CD14-positive monocyte (primary cell): ENCODE measurements around the gene C8G. TPM values are rescaled to one million over a fixed set of nuclear protein-coding genes. Genes with fewer than 3 reads are reported as not detected.
A peak's percentile ranks its signal among the peaks of the same experiment; 100 is the strongest.

Source experiments
- DNase-seq, 3 donors: peaks; one replicate each; pipeline ENCODE4 v3.0.0-alpha.2; 2011 to 2022
- H2AFZ ChIP-seq: 2 replicates; pipeline ENCODE4 v1.6.0; 2012; ENCODE audit warnings: mild to moderate bottlenecking, low read depth, low read length, inconsistent platforms; ENCODE audit not compliant: insufficient read depth, poor library complexity, severe bottlenecking
- H3K27ac ChIP-seq, 2 donors: 1 replicate in 1 of 2; 2 replicates in 1 of 2; pipeline ENCODE4 v1.5.1; 2012 to 2013; ENCODE audit warnings: low read length in 2 of 2, control low read depth in 1 of 2, inconsistent platforms in 1 of 2, low read depth in 1 of 2, mild to moderate bottlenecking in 1 of 2
- H3K27me3 ChIP-seq, 2 donors: one replicate each; pipeline versions ENCODE4 v1.6.0 to v1.6.1; 2011 to 2013; ENCODE audit warnings: low read length in 2 of 2; ENCODE audit not compliant: control insufficient read depth in 2 of 2, insufficient read depth in 2 of 2
- H3K36me3 ChIP-seq, 2 donors: replicated peaks in 1 of 2; 1 replicate in 1 of 2; 2 replicates in 1 of 2; pipeline versions ENCODE4 v1.5.1 to v1.6.1; 2012 to 2013; ENCODE audit warnings: low read length in 2 of 2, control low read depth in 1 of 2, inconsistent platforms in 1 of 2, mild to moderate bottlenecking in 1 of 2; ENCODE audit not compliant: insufficient read depth in 2 of 2, control insufficient read depth in 1 of 2
- H3K4me1 ChIP-seq, 2 donors: 1 replicate in 1 of 2; 2 replicates in 1 of 2; pipeline versions ENCODE4 v1.5.1 to v1.6.1; 2012 to 2013; ENCODE audit warnings: low read length in 2 of 2, control low read depth in 1 of 2, inconsistent platforms in 1 of 2, mild to moderate bottlenecking in 1 of 2, moderate library complexity in 1 of 2; ENCODE audit not compliant: insufficient read depth in 2 of 2, control insufficient read depth in 1 of 2
- H3K4me2 ChIP-seq: replicated peaks from 2 replicates; pipeline ENCODE3; 2012; ENCODE audit warnings: low read length, moderate library complexity, mild to moderate bottlenecking; ENCODE audit not compliant: poor library complexity, severe bottlenecking; ENCODE audit errors: extremely low read depth
- H3K4me3 ChIP-seq, 3 experiments: fragments of 200-600 bp in 1 of 3; sonication (generic) in 1 of 3; replicated peaks in 1 of 3; 1 replicate in 2 of 3; 2 replicates in 1 of 3; pipeline ENCODE4 v1.5.1; 2011 to 2013; ENCODE audit warnings: low read length in 3 of 3, mild to moderate bottlenecking in 3 of 3, control low read depth in 2 of 3, low read depth in 2 of 3, inconsistent platforms in 1 of 3, moderate library complexity in 1 of 3
- H3K79me2 ChIP-seq: 2 replicates; pipeline ENCODE4 v1.6.0; 2012; ENCODE audit warnings: mild to moderate bottlenecking, control low read depth, inconsistent platforms, low read length, moderate library complexity; ENCODE audit not compliant: insufficient read depth
- H3K9ac ChIP-seq: 2 replicates; pipeline ENCODE4 v1.6.0; 2017; ENCODE audit warnings: low read length, mild to moderate bottlenecking; ENCODE audit not compliant: insufficient read depth, poor library complexity, severe bottlenecking
- H3K9me3 ChIP-seq, 2 donors: replicated peaks in 1 of 2; 1 replicate in 1 of 2; 2 replicates in 1 of 2; pipeline versions ENCODE4 v1.5.1 to v1.6.1; 2012 to 2013; ENCODE audit warnings: low read length in 2 of 2, control low read depth in 1 of 2; ENCODE audit not compliant: control insufficient read depth in 1 of 2, insufficient read depth in 1 of 2
- H4K20me1 ChIP-seq: 2 replicates; pipeline ENCODE4 v1.6.0; 2012; ENCODE audit warnings: mild to moderate bottlenecking, low read length, control low read depth, moderate library complexity; ENCODE audit not compliant: insufficient read depth
- H3K27ac Mint-ChIP-seq, 7 donors: one replicate each; pipeline ENCODE4 v1.8.0; 2020; ENCODE audit warnings: mild to moderate bottlenecking in 7 of 7, mixed read lengths in 7 of 7, moderate library complexity in 6 of 7, inconsistent platforms in 2 of 7
- H3K27me3 Mint-ChIP-seq, 3 donors: one replicate each; pipeline ENCODE4 v1.8.0; 2021 to 2022; ENCODE audit warnings: low read depth in 3 of 3, mild to moderate bottlenecking in 3 of 3, mixed read lengths in 3 of 3, moderate library complexity in 3 of 3, inconsistent platforms in 1 of 3
- H3K36me3 Mint-ChIP-seq, 2 donors: one replicate each; pipeline ENCODE4 v1.8.0; 2020; ENCODE audit warnings: mixed read lengths in 2 of 2, inconsistent platforms in 1 of 2, mild to moderate bottlenecking in 1 of 2
- H3K4me1 Mint-ChIP-seq: one replicate; pipeline ENCODE4 v1.8.0; 2020; ENCODE audit warnings: mild to moderate bottlenecking, mixed read lengths
- H3K4me3 Mint-ChIP-seq, 2 donors: one replicate each; pipeline ENCODE4 v1.8.0; 2020; ENCODE audit warnings: mild to moderate bottlenecking in 2 of 2, mixed read lengths in 2 of 2, moderate library complexity in 1 of 2
- H3K9me3 Mint-ChIP-seq, 7 donors: one replicate each; pipeline ENCODE4 v1.8.0; 2020 to 2022; ENCODE audit warnings: mixed read lengths in 7 of 7, mild to moderate bottlenecking in 6 of 7, moderate library complexity in 6 of 7, inconsistent platforms in 2 of 7
- CTCF ChIP-seq: fragments of 200-600 bp; IDR thresholded peaks from one replicate; pipeline ENCODE4 v1.8.0; 2022; ENCODE audit warnings: antibody characterized with exemption, mild to moderate bottlenecking
- WGBS: methylation state at CpG from one replicate; pipeline ENCODE4 v1.1.5; 2013; ENCODE audit warnings: missing lambda C conversion rate; ENCODE audit not compliant: insufficient coverage; 5-methylcytosine and 5-hydroxymethylcytosine counted together
- intact Hi-C, 2 donors: fragments of 100-400 bp; cut with micrococcal nuclease; formaldehyde crosslinking; loops; one replicate each; pipeline versions ENCODE4 v1.15.0 to v1.15.1; 2023
- polyA plus RNA-seq, 3 donors: library from polyadenylated mRNA; depleted of rRNA in 1 of 3; unstranded in 2 of 3; stranded (reverse) in 1 of 3; fragments of 300-500 nt in 2 of 3; fragments of >200 nt in 1 of 3; fragmentation: Illumina TruSeq in 2 of 3; gene quantifications; 1 replicate in 2 of 3; 2 replicates in 1 of 3; pipeline ENCODE4 v1.2.3, GENCODE V29; 2012 to 2021

C8G gene
- polyA plus RNA-seq, 3 donors = 0.55 to 0.72 TPM; not detected in 1

- peaks cover 0 to 2% (median 0%) of the 10 kb centered on the region in 7 donors for H3K9me3 Mint-ChIP-seq
- no peaks in the 10 kb centered on the region for H3K36me3 Mint-ChIP-seq
- H3K27me3 Mint-ChIP-seq = peaks cover 8 to 18% (median 14%) of the 10 kb centered on the region in 3 donors
- no peak for TF ChIP-seq CTCF
- H3K27ac ChIP-seq = no peak overlapping the region
- no peaks in the 10 kb centered on the region for H3K79me2 ChIP-seq
- no peak overlapping the region for H3K9ac ChIP-seq
- H3K4me2 ChIP-seq = no peak overlapping the region
- H3K4me1 ChIP-seq = peaks cover 10 to 17% of the 10 kb centered on the region in 2 donors
- no peaks in the 10 kb centered on the region for H3K9me3 ChIP-seq
- peak overlapping the region; percentile 39 to 73 for H3K4me3 Mint-ChIP-seq
- no peaks in the 10 kb centered on the region for H4K20me1 ChIP-seq
- intact Hi-C loops = no loop called here
- no peaks in the 10 kb centered on the region for H3K36me3 ChIP-seq
- H3K27ac Mint-ChIP-seq = peak overlapping the region in 1 of 7 donors; percentile 54
- no peaks in the 10 kb centered on the region for H3K27me3 ChIP-seq
- peaks cover 16% of the 10 kb centered on the region for H3K4me1 Mint-ChIP-seq
- H2AFZ ChIP-seq = no peak overlapping the region
- 31% methylated on average over 16 of the region's 23 CpGs for WGBS
- DNase-seq = peak in 2 of 3 donors; percentile 12 to 52
- H3K4me3 ChIP-seq = no peak overlapping the region
These were observed 20.9 kb downstream of the C8G start for GRCh38 chr9:136965771-136966484.

- no peaks in the 10 kb centered on the region for H3K36me3 ChIP-seq
- Mint-ChIP-seq H3K36me3 (no peaks in the 10 kb centered on the region), H3K27me3 (peaks cover 8 to 18% (median 14%) of the 10 kb centered on the region in 3 donors), H3K4me1 (peaks cover 16% of the 10 kb centered on the region), H3K9me3 (no peaks in the 10 kb centered on the region), H3K4me3 (no peak overlapping the region), H3K27ac (no peak overlapping the region)
- no peak overlapping the region for H3K4me2 ChIP-seq
- no peak overlapping the region for H3K4me3 ChIP-seq
- H3K27ac ChIP-seq = no peak overlapping the region
- no peaks in the 10 kb centered on the region for H3K79me2 ChIP-seq
- peaks cover 10 to 17% of the 10 kb centered on the region in 2 donors for H3K4me1 ChIP-seq
- intact Hi-C loops = no loop called here
- H3K27me3 ChIP-seq = no peaks in the 10 kb centered on the region
- no peak for DNase-seq
- no peak overlapping the region for H2AFZ ChIP-seq
- TF ChIP-seq CTCF = no peak
- H3K9me3 ChIP-seq = no peaks in the 10 kb centered on the region
- no peaks in the 10 kb centered on the region for H4K20me1 ChIP-seq
- WGBS = 91% methylated on average over 16 of the region's 17 CpGs
- no peak overlapping the region for H3K9ac ChIP-seq
These were observed 23.5 kb downstream of the C8G start for GRCh38 chr9:136968333-136969127.
